Gastrocnemius medialis (tissue), 4 donors: Measurements from ENCODE around the gene IFT57.

Experiments used
- POLR2A ChIP-seq, 2 donors: fragments of 450-650 bp; IDR thresholded peaks; one replicate each; pipeline ENCODE4 v1.6.1; 2017; ENCODE audit warnings: antibody characterized with exemption in 2 of 2, mild to moderate bottlenecking in 2 of 2, moderate library complexity in 2 of 2
- TF ChIP-seq, protein P1 (sequence below), 5 experiments: fragments of 450-650 bp in 3 of 5; fragments of 200-600 bp in 2 of 5; sonication (generic) in 2 of 5; IDR thresholded peaks in 4 of 5; conservative IDR thresholded peaks in 1 of 5; 1 replicate in 4 of 5; 2 replicates in 1 of 5; pipeline ENCODE4 v1.5.1; 2016 to 2019; ENCODE audit warnings: antibody characterized with exemption in 5 of 5, mild to moderate bottlenecking in 3 of 5, moderate library complexity in 3 of 5

DNA sequence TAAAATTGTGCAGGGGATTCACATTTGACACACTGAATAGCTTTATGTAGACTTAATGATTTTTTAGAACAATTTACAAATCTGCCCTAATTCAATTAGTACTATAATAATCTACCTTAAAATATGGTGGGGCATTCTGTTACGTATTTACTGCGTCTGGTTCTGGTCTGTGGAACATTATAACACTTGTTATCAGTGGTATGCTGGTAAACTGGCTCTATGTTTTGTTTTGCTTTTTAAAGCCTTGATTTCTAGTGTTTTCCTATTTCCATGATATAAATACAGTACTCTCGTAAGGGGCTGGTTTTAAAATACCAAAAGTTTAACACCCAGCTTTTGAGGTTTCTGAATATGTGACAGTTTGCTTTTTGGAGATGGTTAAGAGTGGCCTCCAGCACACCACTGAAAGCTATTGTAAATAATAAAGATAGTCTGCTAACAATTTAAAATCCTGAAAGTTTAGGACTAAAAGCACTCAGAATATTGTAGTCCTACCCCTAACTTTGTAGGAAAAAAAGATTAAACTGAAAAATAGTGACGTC, 65.8 kb downstream of the IFT57 start:
- TF ChIP-seq, protein P1, sequence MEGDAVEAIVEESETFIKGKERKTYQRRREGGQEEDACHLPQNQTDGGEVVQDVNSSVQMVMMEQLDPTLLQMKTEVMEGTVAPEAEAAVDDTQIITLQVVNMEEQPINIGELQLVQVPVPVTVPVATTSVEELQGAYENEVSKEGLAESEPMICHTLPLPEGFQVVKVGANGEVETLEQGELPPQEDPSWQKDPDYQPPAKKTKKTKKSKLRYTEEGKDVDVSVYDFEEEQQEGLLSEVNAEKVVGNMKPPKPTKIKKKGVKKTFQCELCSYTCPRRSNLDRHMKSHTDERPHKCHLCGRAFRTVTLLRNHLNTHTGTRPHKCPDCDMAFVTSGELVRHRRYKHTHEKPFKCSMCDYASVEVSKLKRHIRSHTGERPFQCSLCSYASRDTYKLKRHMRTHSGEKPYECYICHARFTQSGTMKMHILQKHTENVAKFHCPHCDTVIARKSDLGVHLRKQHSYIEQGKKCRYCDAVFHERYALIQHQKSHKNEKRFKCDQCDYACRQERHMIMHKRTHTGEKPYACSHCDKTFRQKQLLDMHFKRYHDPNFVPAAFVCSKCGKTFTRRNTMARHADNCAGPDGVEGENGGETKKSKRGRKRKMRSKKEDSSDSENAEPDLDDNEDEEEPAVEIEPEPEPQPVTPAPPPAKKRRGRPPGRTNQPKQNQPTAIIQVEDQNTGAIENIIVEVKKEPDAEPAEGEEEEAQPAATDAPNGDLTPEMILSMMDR (IDR thresholded peaks at IDR 0.05 in 4 of 5, conservative IDR thresholded peaks at IDR 0.05 in 1 of 5), result no peak
- TF ChIP-seq POLR2A (IDR thresholded peaks at IDR 0.05), result no peak
